AG08396 (cell line): ENCODE results near the gene RGMA.
"Not testable (repeated sequence)": the region's sequence is repeated elsewhere in the genome, so short reads cannot be mapped to it uniquely, and the experiment has no call there.

Experiments
- DNase-seq: peaks from one replicate; pipeline ENCODE4 v3.0.0; 2012; ENCODE audit warnings: low spot score, mixed read lengths

The RGMA gene

GRCh38 chr15:93034512-93034911, 54.5 kb downstream of the RGMA start:
- no peak for DNase-seq

DNA sequence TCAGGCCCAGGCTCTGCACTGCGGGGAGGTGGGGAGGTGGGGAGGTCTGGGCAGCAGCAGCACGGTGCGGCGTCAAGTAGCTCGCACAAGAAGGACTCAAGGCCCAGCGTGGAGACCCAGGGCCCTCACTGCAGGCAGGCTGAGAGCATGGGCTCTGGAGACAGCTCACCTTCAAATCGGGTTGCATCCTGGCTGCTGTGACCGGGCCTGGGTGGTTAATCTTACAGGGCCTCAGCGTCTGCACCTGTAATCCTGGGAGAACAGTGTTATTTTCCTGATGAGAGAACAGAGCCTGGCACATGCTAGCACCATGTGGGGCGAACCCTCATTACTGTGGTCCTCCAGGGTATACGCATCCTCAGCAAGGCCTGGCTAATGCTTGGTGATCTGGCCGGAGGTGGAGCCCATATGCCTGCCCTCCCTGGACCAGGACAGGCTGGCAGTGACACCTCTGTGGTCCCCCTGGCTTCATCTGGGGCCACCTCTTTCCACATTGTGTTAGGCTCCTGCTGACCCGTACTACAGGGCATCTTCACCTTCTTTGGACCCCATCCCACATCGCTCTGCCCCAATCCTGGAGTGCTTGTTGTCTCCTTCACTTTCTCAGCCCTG, 55.5 kb downstream of the RGMA start:
- DNase-seq: no peak

DNA sequence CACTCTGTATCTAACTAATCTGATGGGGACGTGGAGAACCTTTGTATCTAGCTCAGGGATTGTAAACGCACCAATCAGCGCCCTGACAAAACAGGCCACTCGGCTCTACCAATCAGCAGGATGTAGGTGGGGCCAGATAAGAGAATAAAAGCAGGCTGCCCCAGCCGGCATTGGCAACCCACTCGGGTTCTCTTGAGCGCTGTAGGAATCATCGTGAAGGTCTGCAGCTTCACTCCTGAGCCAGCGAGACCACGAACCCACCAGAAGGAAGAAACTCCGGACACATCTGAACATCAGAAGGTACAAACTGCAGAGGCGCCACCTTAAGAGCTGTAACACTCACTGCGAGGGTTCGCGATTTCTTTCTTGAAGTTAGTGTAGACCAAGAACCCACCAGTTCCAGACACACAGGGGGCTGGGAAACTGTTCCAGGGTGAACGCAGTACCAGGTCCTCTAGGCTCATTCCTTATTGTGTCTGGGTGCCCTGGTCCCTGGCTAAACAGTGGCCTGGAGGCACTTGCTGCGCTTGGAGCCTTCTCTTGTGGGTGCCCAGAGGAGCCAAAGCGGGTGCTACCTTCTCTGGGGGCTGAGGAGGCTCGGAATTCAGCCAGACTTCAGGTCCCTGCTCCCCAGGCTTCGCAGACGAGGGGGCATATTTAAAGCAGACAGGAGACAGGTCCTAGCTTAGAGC, 56.4 kb downstream of the RGMA start:
- not testable (repeated sequence) for DNase-seq

DNA sequence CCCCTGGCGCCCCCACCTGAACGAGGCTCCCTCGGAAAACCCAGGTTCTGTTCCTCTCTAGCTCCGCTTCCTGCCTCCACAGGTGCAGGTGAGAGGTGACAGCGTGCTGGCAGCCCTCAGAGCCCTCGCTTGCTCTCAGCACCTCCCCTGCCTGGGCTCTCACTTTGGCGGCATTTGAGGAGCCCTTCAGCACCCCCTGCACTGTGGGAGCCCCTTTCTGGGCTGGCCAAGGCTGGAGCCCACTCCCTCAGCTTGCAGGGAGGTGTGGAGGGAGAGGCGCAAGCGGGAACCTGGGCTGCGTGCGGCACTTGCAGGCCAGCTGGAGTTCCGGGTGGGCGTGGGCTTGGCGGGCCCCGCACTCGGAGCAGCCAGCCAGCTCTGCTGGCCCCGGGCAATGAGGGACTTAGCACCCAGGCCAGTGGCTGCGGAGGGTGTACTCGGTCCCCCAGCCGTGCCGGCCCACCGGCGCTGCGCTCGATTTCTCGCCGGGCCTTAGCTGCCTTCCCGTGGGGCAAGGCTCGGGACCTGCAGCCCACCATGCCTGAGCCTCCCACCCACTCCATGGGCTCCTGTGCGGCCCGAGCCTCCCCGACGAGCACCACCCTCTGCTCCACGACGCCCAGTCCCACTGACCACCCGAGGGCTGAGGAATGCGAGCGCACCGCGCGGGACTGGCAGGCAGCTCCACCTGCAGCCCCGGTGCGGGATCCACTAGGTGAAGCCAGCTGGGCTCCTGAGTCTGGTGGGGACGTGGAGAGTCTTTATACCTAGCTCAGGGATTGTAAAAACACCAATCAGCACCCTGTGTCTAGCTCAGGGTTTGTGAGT, 57.2 kb downstream of the RGMA start:
- DNase-seq: not testable (repeated sequence)

- DNase-seq: no peak
These were observed 57.9 kb downstream of the RGMA start for GRCh38 chr15:93031103-93031464.

GRCh38 chr15:93030430-93031102, 58.4 kb downstream of the RGMA start:
- peak; percentile 89 for DNase-seq

GRCh38 chr15:93029836-93030429, 59.1 kb downstream of the RGMA start:
- DNase-seq: peak; percentile 38

- DNase-seq: peak; percentile 9
These were observed 59.7 kb downstream of the RGMA start for GRCh38 chr15:93029214-93029835.

DNA sequence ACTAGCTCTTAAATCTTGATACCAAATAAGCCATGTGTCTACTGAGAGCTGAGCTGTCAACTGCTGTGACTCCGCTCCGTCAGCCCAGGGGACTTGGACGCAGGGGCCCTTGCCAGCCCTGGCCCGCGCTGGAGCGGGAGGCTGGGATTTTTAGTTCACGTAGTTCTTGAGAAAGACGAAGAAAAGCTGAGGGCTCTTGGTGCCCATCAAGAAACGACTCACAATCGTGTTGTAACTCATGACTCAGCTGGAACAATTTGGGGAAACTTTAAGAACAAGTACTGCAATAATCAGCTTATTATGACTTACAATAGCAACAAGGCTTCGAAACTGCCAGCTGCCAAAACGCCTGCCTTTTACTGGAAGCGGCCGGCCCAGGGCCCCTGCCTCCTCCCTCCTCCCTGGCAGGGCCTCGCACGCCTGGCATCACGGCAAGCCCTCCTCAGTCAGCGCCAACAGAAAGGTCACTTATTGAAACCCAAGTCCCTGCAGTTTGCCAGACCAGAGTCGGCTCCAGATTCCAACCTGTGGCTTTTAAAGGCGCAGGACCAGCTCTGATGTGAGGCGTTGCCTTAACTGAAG, 60.3 kb downstream of the RGMA start:
- peak; percentile 83 for DNase-seq

GRCh38 chr15:93028111-93028631, 60.8 kb downstream of the RGMA start:
- DNase-seq: no peak

DNA sequence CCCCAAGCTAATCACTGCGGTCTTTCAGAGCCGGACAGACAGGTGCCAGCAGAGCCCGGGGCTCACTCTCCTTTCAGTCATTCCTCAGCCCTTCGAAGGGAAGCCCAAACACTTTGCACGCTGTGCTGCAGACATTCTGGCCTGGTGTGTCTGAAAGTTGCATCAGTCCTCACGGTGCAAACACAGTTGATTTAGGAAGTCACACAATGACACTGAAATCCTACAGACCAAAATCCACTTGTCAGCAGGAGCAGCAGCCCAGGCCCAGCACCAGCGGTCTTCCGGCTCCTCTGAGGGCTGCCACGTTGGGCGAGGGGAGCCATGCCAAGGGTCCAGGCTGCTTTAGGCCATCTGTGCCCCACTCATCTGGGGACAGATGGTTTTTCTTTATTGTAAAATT, 61.6 kb downstream of the RGMA start:
- no peak for DNase-seq

- no peak for DNase-seq
These were observed 62.6 kb downstream of the RGMA start for GRCh38 chr15:93026380-93026817.

DNA sequence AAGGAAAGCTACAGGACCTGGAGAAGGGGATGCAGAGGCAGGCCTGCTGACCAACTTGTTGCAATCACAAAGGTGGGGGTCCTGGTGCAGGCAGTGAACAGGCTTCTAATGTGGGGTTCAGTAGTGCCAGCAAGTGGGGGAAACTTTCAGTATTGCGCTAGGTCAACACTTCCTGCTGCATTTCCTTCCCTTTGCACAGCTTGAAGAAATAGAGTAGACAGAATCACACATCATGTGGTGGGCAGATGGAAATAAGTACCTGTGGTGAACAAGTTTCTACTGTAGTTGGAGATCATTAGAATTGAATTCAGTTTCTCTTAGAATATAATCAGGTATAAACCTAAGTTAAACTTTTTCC, 63.4 kb downstream of the RGMA start:
- DNase-seq: no peak

DNA sequence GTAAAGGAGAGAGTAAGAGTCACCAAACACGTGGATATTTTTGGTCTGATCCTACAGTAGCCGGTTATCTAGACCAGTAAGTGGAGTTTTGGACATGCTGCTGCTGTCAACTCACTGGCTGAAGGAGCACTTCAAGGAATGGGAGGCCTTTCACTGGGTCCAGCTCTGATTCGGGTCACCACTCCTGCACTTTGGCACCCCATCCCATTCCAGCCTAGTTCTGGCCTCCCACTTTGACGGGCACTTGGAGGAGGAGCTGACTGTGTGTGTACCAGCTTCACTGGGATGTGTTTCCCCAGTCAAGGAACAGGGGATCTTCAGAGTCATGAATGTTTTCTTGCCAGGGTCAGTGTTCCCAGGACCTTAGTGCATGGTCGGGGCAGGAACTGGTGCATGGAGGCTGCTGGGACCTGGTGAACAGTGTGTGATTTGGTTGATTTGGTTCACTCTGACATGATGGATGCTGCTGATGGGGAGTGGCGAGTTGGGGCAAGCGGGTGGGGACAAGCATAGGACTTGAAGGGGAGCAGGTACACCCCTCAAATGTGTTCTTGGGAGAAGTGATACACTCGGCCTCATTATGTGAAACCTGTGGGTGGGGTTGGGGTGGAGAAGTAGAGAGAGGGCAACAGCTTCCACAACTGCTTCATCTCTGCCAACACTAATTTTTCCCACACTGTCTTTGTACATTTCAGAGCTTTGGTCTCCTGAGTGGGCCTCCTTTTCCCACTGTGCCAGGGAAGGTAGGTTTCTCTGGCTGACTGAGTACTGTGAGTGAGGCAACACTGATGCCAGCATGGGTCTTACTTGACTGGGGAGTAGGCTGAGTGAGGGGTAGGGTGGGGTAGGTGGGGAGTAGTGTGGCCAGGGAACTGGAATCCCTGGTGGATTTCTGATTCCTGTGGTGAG, 64.0 kb downstream of the RGMA start:
- DNase-seq: no peak

GRCh38 chr15:93024293-93024692, 64.7 kb downstream of the RGMA start:
- no peak for DNase-seq

DNA sequence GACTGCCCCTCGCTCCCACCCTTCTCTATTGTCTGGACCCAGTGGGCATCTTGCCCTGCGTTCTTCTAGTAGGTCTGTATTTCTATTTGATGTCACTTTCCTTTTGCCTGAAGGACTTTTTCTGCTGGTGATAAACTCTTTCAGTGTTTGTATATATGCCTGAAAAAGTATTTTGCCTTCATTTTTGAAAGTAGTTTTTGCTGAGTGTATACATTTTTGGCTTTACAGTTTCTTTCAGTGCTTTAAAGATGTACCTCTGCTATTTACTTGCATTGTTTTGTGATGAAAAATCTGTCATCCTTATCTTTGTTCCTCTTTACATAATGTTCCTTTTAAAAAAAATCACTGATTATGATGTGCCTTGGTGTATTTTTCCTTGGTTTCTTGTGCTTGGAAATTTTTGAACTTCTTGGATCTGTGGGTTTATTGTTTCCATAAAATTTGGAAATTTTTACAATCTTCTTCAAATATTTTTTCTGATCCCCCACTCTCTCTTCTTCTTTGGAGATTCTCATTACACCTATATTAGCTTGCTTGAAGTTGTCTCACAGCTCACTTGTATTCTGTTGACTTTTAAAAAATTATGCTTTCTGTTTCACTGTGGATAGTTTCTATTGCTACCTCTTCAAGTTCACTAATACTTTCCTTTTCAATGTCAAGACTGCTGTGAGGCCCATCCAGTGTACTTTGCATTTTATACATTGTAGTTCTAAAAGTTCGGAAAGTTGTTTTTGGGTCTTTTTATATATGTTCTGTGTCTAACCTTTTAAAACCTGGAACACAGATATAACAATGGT, 67.8 kb downstream of the RGMA start:
- DNase-seq: no peak

DNA sequence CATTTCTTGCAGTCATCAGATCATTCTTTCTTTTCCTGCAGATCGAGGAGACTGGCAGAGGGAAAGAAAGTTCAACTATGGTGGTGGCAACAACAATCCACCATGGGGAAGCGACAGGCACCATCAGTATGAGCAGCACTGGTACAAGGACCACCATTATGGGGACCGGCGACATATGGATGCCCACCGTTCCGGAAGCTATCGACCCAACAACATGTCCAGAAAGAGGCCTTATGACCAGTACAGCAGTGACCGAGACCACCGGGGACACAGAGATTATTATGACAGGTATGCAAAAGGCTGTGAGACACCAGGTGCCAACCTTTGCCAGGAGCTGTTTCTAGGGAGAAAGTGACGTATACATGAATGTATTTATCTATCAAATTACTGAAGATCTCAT, 69.0 kb downstream of the RGMA start:
- DNase-seq: no peak

DNA sequence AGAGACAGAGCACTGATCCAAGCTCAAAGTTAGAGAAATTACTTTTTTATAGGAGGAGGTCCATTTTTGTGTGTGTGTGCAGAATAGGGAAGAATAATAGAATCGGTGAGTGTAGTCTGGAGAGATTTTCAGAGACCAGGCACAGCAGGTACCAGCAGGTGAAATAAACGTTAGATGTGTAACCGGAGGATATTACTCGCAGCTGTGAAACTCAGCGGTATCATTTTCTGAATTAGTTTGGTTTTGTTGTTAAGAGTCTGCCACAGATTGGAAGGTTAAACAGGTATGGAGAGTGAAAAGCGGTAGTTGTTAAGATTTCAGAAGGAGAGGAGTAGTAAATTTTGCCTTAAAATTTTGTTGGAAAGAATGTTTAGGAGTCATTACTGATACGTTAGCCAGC, 69.9 kb downstream of the RGMA start:
- no peak for DNase-seq

DNA sequence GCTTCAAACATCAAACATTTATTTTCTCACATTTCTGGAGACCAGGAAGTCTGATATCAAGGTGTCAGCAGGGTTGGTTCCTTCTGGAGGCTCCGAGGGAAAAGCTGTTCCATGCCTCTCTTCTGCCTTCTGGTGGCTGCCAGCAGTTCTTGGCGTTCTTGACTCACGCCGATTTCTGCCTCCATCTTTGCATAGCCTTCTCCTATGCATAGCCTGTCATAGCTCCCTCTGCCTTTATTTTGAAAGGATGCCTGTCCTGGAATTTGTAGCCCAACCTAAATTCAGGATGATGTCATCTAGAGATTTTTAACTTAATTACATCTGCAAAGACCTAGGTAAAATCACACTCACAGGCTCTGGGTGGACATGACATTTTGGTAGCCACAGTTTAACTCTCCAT, 70.4 kb downstream of the RGMA start:
- DNase-seq: no peak
